OCI-LY1 (cell line): ENCODE data around the gene EMILIN1.
A peak's percentile ranks its signal among the peaks of the same experiment; 100 is the strongest.

Experiments
- H2AFZ ChIP-seq: fragments of 200-600 bp; sonication (generic), shearing (Covaris generic); 2 replicates; pipeline ENCODE4 v1.6.0; 2014; ENCODE audit warnings: antibody characterized with exemption, mild to moderate bottlenecking, low read length
- H3F3A ChIP-seq: fragments of 200-600 bp; sonication (generic), shearing (Covaris generic); 2 replicates; pipeline ENCODE4 v1.6.0; 2014; ENCODE audit warnings: mild to moderate bottlenecking, antibody characterized with exemption, low read length, moderate library complexity; ENCODE audit not compliant: insufficient read depth
- H3K27ac ChIP-seq: fragments of 200-600 bp; sonication (generic); 2 replicates; pipeline ENCODE4 v1.5.1; 2014; ENCODE audit warnings: low read length, mixed run types, mild to moderate bottlenecking, low read depth; ENCODE audit not compliant: poor library complexity, severe bottlenecking
- H3K27me3 ChIP-seq: fragments of 200-600 bp; sonication (generic); 2 replicates; pipeline ENCODE4 v1.6.0; 2014; ENCODE audit warnings: antibody characterized with exemption, mild to moderate bottlenecking, low read length, moderate library complexity; ENCODE audit not compliant: insufficient read depth
- H3K36me3 ChIP-seq: fragments of 200-600 bp; sonication (generic); 2 replicates; pipeline ENCODE4 v1.6.1; 2014; ENCODE audit warnings: mild to moderate bottlenecking, antibody characterized with exemption, low read length, moderate library complexity, mixed read lengths; ENCODE audit not compliant: insufficient read depth
- H3K4me1 ChIP-seq: fragments of 200-600 bp; sonication (generic); 2 replicates; pipeline ENCODE4 v1.5.1; 2014; ENCODE audit warnings: mild to moderate bottlenecking, low read length, moderate library complexity; ENCODE audit not compliant: insufficient read depth, severe bottlenecking
- H3K4me2 ChIP-seq: fragments of 200-600 bp; sonication (generic), shearing (Covaris generic); 2 replicates; pipeline ENCODE4 v1.6.1; 2014; ENCODE audit warnings: low read length
- H3K4me3 ChIP-seq: fragments of 200-600 bp; sonication (generic); 2 replicates; pipeline ENCODE4 v1.5.1; 2014; ENCODE audit warnings: low read length, low read depth, mild to moderate bottlenecking, mixed read lengths; ENCODE audit not compliant: poor library complexity, severe bottlenecking
- H3K79me2 ChIP-seq: fragments of 200-600 bp; shearing (Covaris generic); 2 replicates; pipeline ENCODE4 v1.6.1; 2016; ENCODE audit warnings: mixed run types, low read length, mixed read lengths; ENCODE audit not compliant: insufficient read depth
- H3K9ac ChIP-seq: fragments of 200-600 bp; sonication (generic), shearing (Covaris generic); 2 replicates; pipeline ENCODE4 v1.6.1; 2014; ENCODE audit warnings: mild to moderate bottlenecking, low read length, mixed read lengths
- H3K9me2 ChIP-seq: fragments of 200-600 bp; sonication (generic), shearing (Covaris generic); 2 replicates; pipeline ENCODE4 v1.6.1; 2014; ENCODE audit warnings: low read depth, mild to moderate bottlenecking, low read length, mixed read lengths
- H3K9me3 ChIP-seq: fragments of 200-600 bp; shearing (Covaris generic); 2 replicates; pipeline ENCODE4 v1.6.1; 2014; ENCODE audit warnings: low read length, mixed read lengths
- H4K20me1 ChIP-seq: fragments of 200-600 bp; sonication (generic), shearing (Covaris generic); 2 replicates; pipeline ENCODE4 v1.6.0; 2016; ENCODE audit warnings: mild to moderate bottlenecking, low read length; ENCODE audit not compliant: insufficient read depth
- EZH2 ChIP-seq: fragments of 200-600 bp; sonication (generic), shearing (Covaris generic); IDR thresholded peaks from 2 replicates; pipeline ENCODE4 v1.8.0; 2017; ENCODE audit warnings: borderline replicate concordance, mixed run types, mild to moderate bottlenecking, antibody characterized with exemption, low read length, moderate library complexity, mixed read lengths
- TF ChIP-seq, protein P1 (sequence below): fragments of 200-600 bp; sonication (generic), shearing (Covaris generic); IDR thresholded peaks from 2 replicates; pipeline ENCODE4 v1.5.1; 2017; ENCODE audit warnings: mild to moderate bottlenecking, antibody characterized with exemption, low read length, moderate library complexity, mixed read lengths

EMILIN1 gene

DNA sequence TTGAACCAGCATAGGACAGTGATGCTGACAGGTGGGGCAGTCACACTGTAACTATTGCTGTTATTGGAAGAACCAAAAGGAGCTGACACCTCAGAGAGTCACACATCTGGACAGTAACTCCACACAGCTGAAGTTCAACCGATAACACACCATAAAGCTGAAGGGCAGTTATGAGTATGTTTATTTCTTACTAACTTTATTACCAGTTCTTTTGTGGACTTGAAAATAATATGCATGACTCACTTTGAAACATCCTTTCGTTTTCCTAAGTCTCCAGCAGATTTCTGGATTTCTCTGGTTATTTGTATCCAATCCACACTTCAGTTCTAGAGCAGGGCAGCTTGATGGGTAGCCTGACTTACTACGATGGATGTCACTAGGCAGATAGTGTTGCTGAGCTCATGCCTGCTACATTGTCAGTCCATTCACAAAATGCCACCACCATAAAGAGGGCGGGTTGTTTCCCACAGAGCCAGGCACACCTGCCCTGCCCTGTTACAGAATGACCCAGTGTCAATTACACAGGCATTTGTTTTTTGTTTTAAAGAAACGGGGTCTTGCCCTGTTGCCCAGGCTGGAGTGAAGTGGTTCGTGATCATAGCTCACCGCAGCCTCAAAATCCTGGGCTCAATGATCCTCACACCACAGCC is 35.3 kb upstream of the EMILIN1 start:
- TF ChIP-seq, protein P1, sequence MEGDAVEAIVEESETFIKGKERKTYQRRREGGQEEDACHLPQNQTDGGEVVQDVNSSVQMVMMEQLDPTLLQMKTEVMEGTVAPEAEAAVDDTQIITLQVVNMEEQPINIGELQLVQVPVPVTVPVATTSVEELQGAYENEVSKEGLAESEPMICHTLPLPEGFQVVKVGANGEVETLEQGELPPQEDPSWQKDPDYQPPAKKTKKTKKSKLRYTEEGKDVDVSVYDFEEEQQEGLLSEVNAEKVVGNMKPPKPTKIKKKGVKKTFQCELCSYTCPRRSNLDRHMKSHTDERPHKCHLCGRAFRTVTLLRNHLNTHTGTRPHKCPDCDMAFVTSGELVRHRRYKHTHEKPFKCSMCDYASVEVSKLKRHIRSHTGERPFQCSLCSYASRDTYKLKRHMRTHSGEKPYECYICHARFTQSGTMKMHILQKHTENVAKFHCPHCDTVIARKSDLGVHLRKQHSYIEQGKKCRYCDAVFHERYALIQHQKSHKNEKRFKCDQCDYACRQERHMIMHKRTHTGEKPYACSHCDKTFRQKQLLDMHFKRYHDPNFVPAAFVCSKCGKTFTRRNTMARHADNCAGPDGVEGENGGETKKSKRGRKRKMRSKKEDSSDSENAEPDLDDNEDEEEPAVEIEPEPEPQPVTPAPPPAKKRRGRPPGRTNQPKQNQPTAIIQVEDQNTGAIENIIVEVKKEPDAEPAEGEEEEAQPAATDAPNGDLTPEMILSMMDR = no peak
- TF ChIP-seq EZH2 = no peak

GRCh38 chr2:27049422-27050280 is 28.8 kb upstream of the EMILIN1 start:
- H3K4me2 ChIP-seq = peak overlapping the region; percentile 97
- peak overlapping the region; percentile 43 for H3K27ac ChIP-seq
- H3K9me2 ChIP-seq = no peaks in the 10 kb centered on the region
- TF ChIP-seq, protein P1 = no peak
- no peak for TF ChIP-seq EZH2
- no peaks in the 10 kb centered on the region for H3F3A ChIP-seq
- 0 out of 2 replicates have a peak overlapping the region, but pooled peaks have one; percentile 36 for H2AFZ ChIP-seq
- peak overlapping the region; percentile 98 for H3K4me3 ChIP-seq
- peak overlapping the region; percentile 70 for H3K9ac ChIP-seq
- no peaks in the 10 kb centered on the region for H4K20me1 ChIP-seq
- no peaks in the 10 kb centered on the region for H3K79me2 ChIP-seq
- H3K36me3 ChIP-seq = peaks cover 13% of the 10 kb centered on the region; the same call in 1 of the 2 replicates
- no peaks in the 10 kb centered on the region for H3K27me3 ChIP-seq
- no peaks in the 10 kb centered on the region for H3K9me3 ChIP-seq
- H3K4me1 ChIP-seq = peaks cover 17% of the 10 kb centered on the region

More for the DNA sequence above, 35.3 kb upstream of the EMILIN1 start:
- no peaks in the 10 kb centered on the region for H3F3A ChIP-seq
- H4K20me1 ChIP-seq = no peaks in the 10 kb centered on the region
- H3K79me2 ChIP-seq = no peaks in the 10 kb centered on the region
- H2AFZ ChIP-seq = no peak overlapping the region
- H3K4me1 ChIP-seq = peaks cover 12% of the 10 kb centered on the region
- no peak overlapping the region for H3K4me3 ChIP-seq
- H3K9me2 ChIP-seq = no peaks in the 10 kb centered on the region
- H3K9ac ChIP-seq = no peak overlapping the region
- no peaks in the 10 kb centered on the region for H3K9me3 ChIP-seq
- H3K27ac ChIP-seq = no peak overlapping the region
- no peaks in the 10 kb centered on the region for H3K27me3 ChIP-seq
- H3K4me2 ChIP-seq = no peak overlapping the region
- peaks cover 46% of the 10 kb centered on the region for H3K36me3 ChIP-seq

DNA sequence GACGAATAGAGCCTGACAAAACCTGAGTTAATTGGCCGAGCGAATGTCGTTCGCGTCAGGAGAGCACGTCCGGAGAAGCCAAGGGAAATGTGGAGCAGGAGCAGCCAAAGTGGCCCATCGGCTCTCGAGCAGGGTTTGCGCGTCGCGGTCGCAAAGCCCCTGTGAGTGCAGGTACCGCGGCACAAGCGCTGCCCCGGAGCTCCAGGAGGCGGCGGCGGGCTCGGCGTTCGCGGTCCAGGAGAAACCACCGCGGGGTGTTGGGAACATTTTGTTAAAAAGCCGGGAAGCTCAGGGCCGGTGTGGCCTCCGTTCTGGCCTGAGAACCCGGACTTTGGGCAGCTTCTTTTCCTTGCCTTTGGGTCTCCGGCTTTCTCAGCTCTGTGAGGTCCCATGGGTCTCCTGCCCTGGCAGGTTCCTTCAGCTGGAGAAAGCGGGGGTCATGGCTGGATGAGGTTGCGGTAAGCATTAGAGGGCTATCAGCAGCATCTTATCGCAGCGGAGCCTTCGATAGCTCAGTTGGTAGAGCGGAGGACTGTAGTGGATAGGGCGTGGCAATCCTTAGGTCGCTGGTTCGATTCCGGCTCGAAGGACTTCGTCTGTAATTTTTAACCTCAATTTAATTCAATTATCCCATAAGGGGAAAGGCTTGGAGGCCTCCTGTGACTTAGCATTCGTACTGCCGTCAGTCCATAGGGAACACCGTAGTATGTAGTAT is 28.0 kb upstream of the EMILIN1 start:
- Histone ChIP-seq H3F3A (no peaks in the 10 kb centered on the region), H3K4me2 (peak overlapping the region; percentile 97), H2AFZ (0 out of 2 replicates have a peak overlapping the region, but pooled peaks have one; percentile 36), H3K27me3 (no peaks in the 10 kb centered on the region), H3K9ac (peak overlapping the region; percentile 93), H3K9me3 (no peaks in the 10 kb centered on the region), H4K20me1 (no peaks in the 10 kb centered on the region), H3K36me3 (peaks cover 21% of the 10 kb centered on the region; the same call in 1 of the 2 replicates), H3K9me2 (no peaks in the 10 kb centered on the region), H3K79me2 (no peaks in the 10 kb centered on the region), H3K4me1 (peaks cover 17% of the 10 kb centered on the region), H3K27ac (peak overlapping the region; percentile 79), H3K4me3 (peak overlapping the region; percentile 98)
- TF ChIP-seq EZH2 = no peak
- TF ChIP-seq, protein P1 = 0 out of 2 replicates have a peak, but pooled peaks have one; percentile 5
